Esophagus muscularis mucosa (tissue), 3 donors: ENCODE measurements around the gene HYDIN.

ENCODE experiments used
- CTCF ChIP-seq, 3 experiments: fragments of 200-600 bp in 2 of 3; fragments of 450-650 bp in 1 of 3; sonication (generic) in 2 of 3; IDR thresholded peaks; one replicate each; pipeline ENCODE4 v1.5.1; 2017 to 2019; ENCODE audit warnings: antibody characterized with exemption in 3 of 3, mild to moderate bottlenecking in 2 of 3, moderate library complexity in 1 of 3
- POLR2A ChIP-seq: fragments of 450-650 bp; IDR thresholded peaks from one replicate; pipeline ENCODE4 v1.6.1; 2017; ENCODE audit warnings: antibody characterized with exemption, moderate library complexity, mild to moderate bottlenecking, low read depth

GRCh38 chr16:70788668-70789594 lies 441.6 kb downstream of the HYDIN start:
- TF ChIP-seq POLR2A (no peak), CTCF (IDR thresholded peaks at IDR 0.05) (no peak)
